HG02938 (cell line): ENCODE data around the gene SLC35A2.
A peak's percentile ranks its signal among the peaks of the same experiment; 100 is the strongest.
"Not testable (repeated sequence)": the region's sequence is repeated elsewhere in the genome, so short reads cannot be mapped to it uniquely, and the experiment has no call there.

Experiments used
- ATAC-seq: cut with Tn5 transposase; IDR thresholded peaks from one replicate; pipeline ENCODE4 v1.9.1; 2021; ENCODE audit warnings: mild to moderate bottlenecking, moderate library complexity; ENCODE audit not compliant: unreplicated experiment

The SLC35A2 gene

DNA sequence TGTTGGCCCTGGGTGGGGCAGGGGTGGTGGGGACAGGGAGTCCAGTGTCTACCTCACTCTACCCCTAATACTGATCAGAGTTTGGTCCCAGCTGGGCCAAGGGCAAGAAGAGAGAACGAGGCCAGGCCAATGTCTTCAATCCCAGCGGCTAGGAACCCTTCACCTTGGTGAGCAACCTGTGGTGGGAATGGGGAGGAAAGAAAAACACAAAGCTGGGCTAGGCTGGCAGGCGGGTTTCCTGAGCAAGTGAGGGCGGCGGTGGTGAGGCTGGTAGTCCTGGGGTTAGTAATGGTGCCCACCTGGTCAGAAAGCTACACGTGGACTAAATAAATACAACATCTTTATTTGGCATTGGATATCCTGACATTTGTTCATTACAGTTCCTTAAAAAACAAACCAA lies 8.2 kb downstream of the SLC35A2 start:
- ATAC-seq = no peak

DNA sequence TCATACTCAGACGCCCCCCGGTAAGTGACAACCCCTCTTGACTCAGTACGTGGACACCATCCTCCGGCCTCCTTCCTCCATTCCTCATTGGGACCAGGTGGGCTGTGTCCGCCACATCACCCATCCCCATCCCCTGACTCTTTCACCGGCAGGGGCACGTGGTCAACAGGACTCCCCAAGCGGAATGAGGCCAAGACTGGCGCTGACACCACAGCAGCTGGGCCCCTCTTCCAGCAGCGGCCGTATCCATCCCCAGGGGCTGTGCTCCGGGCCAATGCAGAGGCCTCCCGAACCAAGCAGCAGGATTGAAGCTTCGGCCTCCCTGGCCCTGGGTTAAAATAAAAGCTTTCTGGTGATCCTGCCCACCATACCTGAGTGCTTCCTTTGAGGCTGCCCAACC lies 8.7 kb downstream of the SLC35A2 start:
- ATAC-seq = no peak

DNA sequence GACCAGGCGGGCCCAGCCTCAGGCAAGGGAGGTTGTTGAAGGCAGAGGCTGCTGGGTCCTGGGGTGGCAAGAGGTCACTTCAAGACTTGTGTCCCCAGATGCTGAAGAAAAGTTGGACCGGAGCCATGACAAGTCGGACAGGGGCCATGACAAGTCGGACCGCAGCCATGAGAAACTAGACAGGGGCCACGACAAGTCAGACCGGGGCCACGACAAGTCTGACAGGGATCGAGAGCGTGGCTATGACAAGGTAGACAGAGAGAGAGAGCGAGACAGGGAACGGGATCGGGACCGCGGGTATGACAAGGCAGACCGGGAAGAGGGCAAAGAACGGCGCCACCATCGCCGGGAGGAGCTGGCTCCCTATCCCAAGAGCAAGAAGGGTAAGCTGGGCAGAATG lies 9.3 kb downstream of the SLC35A2 start:
- ATAC-seq = no peak

DNA sequence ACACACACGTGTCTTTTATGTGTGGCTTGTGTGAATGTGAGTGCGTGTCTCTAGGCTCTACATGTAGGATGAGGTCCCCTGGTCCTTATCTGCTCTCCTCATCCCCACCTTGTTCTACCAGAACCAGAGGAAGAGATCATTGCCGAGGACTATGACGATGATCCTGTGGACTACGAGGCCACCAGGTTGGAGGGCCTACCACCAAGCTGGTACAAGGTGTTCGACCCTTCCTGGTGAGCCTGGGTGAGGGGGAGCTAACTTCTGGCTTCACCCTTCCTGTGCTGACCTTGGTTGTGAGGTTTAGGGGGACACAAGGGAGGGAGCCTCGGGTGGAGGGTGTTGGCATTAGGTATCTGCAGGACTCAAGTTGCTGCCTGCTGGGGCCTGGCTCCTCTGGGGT lies 10.4 kb downstream of the SLC35A2 start:
- no peak for ATAC-seq

DNA sequence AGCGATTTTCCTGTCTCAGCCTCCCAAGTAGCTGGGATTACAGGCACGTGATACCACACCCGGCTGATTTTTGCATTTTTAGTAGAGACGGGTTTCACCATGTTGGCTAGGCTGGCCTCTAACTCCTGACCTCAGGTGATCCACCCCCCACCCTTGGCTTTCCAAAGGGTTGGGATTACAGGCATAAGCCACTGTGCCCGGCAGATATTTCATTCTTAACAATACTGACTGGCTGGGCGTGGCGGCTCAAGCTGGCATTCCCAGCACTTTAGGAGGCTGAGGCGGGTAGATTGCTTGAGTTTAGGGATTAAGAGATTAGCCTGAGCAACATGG lies 12.4 kb downstream of the SLC35A2 start:
- ATAC-seq = no peak

DNA sequence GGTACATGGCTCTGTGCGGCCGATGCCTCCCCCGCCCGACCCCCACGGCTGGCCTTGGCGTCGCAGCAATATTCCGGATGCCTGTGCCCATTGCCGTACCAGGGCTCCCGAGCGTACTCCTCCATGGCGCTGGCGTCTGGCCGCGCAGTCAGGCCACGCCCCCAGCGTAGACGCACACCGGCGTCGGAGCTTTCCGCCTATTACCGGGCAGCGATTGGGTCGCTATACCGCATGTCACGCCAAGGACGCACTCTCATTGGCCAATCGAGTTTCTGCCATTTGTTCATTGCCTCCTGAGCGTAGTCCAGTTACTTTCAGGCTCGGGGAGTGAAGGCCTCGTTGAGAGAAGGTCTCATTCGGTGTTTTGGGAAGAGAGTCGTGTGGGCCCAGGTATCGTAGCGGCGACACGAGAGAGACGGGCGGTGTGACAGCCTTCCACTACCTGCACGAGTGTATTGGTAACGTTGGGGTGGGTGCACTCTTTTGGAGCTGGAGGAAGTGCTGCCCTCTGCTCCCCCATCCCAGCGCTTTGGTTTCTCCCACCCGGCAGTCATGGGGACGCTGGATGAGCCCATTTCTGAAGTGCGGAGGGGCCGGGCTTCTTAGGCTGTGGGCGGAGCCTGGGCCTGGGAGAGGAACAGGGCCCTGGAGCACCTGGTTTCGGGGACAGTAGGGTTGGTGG lies 13.7 kb downstream of the SLC35A2 start, which contains the start of the genes PQBP1 and TIMM17B:
Gene PQBP1, plus strand, starts transcription at position 306 of the 682 bp plus-strand sequence. CDS start 580 bp downstream, outside the sequence.
Gene TIMM17B, minus strand, starts transcription at position 144 of the 682 bp plus-strand sequence. Its CDS starts 19 bp downstream, at position 125.
- ATAC-seq = peak; percentile 77

DNA sequence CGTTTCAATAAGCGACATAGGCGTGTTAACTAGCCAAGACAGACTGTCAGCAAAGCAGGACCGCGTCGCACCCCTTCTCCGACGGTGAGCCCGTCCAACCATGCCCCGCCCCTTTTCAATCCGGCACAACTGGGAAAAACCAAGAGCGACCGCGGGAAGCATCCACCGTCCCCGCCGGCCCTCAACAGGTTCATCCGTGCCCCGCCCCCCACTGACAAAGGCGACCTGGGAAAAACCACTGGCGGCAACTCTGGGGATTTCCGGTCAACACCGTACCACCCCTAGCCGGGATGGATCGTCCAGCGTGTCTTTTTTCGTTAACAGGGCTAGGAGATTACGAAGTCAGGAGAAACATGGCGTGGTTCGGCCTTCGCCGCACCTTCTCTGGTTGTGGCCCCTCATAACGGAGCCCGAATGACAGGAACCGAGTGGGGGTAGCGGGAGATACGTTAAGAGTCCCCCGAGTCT lies 14.3 kb downstream of the SLC35A2 start:
- ATAC-seq = peak; percentile 17

DNA sequence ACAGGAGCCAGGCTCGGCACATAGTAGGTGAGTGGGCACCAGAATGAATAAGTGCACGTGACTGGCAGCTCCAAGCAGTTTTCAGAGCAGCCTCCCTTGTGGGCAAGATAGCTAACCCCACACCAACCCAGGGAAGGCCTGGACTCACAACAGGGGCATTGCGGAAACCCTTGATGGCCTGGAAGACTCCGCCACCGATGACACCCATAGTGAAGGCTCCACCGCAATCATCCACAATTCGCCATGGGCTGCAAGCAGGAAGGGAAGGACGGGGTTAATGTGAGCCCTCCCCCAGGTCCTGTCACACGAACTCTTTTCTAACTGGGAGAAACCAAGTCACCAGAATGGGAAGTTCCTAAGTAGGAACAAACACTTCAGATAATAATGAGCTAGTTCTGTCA lies 14.8 kb downstream of the SLC35A2 start:
- ATAC-seq = no peak

DNA sequence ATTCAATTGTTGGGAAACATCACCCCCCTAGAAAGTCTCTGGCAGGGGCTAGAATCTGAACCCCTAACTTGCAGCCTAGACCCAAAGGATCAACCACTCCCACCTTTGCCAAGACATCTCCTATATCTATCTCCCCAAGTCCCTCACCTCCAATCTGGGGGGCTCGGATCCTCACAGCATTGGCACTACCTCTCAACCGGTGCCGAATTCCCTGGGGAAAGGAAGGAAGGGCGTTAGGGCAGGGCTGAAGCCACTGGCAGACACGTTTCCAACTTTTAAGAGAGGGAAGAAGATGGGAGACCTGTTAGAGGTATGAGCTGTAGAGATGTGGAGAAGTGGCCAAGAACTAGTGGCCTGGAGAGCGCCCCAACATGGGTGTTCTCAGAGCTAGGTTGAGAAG lies 16.6 kb downstream of the SLC35A2 start:
- ATAC-seq = no peak

DNA sequence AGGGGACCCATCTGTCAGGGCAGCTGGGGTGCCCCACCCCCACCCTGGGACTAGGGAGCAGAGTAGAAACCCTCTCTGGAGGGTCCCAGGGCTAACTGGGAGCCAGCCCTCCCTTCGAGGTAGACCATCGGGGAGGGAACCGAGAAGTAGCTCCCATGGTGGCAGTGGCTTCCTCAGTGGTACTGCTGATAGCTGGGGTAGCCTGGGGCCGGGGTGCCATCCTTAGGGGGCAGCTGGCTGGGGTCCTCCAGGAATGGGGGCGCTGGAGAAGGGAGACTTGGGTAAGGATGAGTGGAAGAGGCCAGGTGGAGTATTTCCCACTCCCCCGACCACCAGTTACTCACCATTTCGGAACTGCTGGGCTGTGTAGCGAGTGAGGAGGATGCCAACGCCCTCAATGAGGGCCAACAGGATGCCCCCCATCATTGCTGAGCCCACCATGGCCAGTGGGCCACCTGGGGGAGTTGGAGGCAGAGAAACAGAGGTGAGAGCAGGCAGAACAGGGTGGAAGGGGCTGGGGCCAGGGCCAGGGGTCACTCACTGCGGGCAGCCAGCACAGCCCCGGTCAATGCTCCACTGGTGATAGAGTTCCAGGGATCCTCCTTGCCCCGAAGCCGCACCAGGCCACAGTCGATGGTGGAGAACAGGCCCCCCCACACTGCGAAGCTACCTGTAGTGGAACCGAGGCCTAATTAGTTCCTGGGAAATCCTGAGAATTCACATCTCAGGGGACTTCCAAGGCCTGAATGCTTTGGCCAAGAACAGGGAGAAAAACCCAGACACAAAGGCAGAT lies 17.7 kb downstream of the SLC35A2 start:
- no peak for ATAC-seq

DNA sequence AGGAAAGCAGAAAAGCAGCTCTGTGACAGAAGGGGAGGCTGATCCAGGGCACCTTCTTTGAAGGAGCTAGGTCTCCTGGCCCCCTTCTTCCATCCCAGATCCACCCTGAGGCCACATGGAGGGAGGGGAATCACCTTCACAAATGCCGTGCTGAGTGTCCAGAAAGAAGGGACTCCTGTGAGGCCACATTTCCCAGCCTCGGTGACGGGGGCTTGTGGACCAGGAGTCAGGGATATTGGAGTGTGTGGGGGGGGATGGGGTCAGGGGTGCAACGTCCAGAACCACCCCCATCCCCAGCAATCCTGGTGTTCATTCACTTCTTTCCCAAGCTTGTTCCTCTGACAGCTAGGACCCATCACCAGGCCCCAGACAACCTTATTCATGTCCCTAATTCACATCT lies 18.6 kb downstream of the SLC35A2 start:
- ATAC-seq = no peak

DNA sequence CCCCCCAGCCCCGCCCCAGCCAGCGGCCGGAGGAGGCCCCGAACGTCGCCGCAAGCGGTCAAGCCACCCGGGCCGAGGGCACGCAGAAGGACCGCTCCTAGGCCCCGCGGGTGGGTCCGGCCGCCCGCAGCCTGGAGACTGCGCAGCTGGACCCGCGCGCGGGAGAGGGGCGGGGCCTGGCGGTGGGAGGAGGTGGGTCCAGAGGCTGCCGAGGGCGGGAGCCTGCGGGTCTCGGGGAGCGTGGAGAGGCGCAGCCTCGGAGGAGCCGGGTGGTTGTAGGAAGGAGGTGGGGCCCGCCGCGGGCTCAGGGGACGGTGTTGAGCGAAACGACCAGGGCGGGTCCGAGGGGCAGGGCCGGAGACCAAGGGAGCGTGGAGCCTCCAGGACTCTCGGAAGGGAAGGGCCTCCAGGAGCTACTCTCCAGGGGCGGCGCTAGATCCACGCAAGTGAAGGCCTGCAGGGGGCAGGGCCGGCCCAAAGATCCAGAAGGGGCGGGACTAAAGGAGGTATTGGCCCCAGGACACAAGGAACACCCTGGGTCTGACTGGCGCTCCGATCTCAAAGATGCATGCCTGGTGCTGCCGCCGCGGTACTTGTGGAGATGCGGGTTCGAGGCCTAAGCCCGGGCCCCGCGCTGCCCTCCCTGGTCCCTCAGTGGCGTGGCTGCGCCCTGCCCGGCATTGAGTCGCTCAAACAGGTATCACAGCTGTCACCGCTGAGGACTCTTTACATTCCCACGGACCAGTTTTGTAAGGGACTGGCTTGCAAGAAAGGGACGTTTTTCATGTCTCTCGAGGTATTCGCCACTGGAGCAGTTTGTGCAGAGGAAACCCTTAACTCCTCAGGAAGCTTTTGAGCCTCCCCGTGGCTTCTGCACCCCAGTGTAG lies 19.8 kb downstream of the SLC35A2 start:
- peak; percentile 73 for ATAC-seq

DNA sequence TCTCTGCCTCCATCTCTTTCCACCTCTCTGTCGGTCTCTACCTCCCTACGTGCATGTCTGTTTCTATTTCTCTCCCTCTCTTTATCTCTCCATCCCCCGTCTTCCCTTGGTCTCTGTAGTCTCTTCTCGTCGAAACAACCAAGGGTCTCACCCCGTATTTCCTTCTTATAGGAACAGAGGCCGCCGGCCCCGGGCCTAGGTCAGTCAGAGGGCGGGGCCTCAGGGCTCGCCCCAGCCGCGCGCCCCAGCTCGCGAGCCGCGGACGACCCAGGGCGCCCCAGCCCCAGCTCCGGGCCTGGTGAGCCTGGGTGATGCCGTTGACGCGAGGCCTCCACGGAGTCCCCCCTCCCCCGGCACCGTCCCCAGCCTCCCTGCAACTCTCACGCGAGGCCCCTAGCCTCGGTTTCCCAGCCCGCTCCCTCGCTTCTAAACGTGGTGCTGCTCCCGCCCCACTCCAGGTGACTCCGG lies 20.5 kb downstream of the SLC35A2 start:
- ATAC-seq = peak; percentile 30

DNA sequence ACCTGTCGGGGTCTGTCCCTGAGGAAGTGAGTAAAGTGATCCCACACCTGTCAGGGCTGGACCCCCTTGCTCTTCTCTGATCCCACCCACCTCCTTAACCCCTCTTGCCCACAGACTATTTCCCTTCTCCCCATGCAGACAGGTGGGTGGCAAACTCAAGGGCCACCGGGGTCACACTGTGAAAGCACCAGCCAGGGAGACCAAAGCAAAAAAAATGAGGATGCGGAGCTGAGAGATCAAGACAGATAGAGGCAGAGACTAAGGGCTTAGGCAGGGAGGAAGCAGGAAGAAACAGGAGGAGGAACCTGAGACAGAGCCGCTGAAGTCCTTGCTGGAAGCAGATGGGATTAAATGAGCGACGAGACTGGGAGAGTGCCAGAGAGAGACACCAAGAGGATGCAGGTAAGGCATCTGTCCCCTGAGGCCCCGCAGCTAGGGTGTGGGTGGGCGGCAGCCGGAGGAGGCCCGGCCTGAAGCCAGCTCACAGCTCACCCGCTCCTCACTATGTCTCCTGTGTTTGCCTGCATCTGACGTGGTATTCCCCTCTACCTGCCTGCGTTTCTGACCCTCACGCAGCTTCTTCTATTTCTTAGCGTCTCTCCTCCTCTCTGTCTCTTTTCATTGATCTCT lies 21.0 kb downstream of the SLC35A2 start:
- peak; percentile 6 for ATAC-seq

DNA sequence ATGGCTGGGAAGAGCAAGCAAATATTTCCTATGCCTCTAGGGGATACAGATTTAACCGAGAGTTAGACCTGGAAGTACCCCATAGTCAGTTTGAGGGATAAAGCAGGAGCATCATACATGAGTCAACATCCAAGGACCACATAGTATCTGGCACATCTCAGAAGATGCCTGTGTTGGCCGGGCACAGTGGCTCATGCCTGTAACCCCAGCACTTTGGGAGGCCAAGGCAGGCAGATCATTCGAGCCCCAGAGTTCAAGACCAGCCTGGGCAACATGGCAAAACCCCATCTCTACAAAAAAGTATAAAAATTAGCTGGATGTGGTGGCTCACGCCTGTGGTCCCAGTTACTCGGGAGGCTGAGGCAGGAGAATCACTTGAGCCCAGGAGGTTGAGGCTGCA lies 24.9 kb downstream of the SLC35A2 start:
- ATAC-seq = not testable (repeated sequence)

DNA sequence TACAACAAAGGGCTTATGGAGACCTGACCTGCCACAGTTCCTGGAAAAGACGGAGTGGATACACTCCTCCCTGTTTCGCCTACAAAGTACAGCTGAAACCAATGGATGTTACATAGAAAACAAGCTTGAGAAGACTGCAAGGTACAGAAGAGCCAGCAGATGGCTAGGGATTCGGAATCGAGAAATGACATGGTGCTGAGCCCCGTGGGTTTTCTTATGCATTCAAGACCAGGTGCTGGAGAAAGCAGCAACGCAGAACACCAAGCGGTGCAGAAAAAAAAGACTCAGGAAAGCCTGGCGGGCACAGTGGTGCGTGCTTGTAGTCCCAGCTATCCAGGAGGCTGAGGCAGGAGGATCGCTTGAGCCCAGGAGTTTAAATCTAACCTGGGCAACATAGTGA lies 27.7 kb downstream of the SLC35A2 start:
- ATAC-seq = no peak

DNA sequence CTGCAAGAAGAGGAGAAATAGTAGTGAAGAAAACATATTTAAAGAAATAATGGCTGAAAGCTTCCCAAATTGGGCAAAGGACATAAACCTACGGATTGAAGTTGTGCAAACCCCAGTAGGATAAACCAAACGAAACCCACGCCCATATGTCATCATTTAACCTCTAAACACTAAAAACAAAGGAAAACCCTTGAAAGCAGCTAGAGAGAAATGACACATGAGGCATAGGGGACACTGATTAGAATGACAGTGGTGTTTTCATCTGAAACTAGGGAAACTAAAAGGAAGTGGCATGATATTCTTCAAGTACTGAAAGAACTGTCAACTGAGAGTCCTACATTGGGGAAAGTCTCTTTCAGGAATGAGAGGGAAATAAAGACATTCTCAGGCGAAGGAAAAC lies 34.5 kb downstream of the SLC35A2 start:
- ATAC-seq = not testable (repeated sequence)

DNA sequence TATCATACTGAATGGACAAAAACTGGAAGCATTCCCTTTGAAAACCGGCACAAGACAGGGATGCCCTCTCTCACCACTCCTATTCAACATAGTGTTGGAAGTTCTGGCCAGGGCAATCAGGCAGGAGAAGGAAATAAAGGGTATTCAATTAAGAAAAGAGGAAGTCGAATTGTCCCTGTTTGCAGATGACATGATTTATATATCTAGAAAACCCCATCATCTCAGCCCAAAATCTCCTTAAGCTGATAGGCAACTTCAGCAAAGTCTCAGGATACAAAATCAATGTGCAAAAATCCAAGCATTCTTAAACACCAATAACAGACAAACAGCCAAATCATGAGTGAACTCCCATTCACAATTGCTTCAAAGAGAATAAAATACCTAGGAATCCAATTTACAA lies 39.4 kb downstream of the SLC35A2 start:
- ATAC-seq = not testable (repeated sequence)

DNA sequence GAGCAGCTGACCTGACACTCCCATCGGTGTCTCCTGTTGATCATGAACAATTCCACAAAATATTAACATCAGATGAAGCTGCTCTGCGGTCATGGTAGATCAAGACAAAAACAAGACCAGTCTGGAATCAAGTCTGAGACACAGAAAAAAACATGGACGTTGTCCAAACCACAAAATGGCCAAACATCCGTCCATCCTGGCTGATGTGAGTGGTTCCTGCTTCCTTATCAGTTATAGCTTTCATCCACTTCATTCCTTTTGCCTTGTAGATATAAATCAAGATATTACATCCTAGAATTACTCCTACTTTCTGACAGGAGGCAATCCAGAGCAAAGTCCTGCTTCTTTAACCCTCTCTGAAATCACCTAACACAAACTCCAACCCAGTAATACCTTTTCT lies 47.2 kb downstream of the SLC35A2 start:
- ATAC-seq = no peak

DNA sequence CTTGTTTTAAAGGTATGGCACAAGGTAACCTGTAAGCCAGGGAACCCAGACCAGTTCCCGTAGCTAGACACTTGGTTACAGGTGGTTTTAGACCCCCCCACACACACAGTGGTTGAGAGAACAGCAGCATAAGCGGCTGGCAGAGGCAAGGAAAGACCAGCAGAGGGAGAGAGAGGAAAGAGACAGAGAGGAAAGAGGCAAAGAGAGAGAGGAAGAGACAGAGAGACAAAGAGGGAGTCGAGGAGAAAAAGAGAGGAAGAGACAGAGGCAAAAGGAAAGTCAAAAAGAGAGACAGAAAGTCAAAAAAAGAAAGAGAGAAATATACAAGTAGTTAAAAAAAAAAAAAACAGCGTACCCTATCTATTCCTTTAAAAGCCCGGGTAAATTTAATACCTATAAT lies 56.5 kb downstream of the SLC35A2 start:
- no peak for ATAC-seq
